ENCODE data around the gene RASSF5. TPM values are rescaled to one million over a fixed set of nuclear protein-coding genes. Genes with fewer than 3 reads are reported as not detected.
A peak's percentile ranks its signal among the peaks of the same experiment; 100 is the strongest.
"Not testable (repeated sequence)": the region's sequence is repeated elsewhere in the genome, so short reads cannot be mapped to it uniquely, and the experiment has no call there.

The RASSF5 gene
- total RNA-seq, 1 donor from 2014 or later = 1.4 TPM

GRCh38 chr1:206477581-206478380 is 29.6 kb upstream of the RASSF5 start:
- Mint-ChIP-seq H3K27me3 (ENCODE audit: low read depth) (no peaks in the 10 kb centered on the region), H3K27ac (ENCODE audit: unreplicated experiment) (peak overlapping the region; percentile 43), H3K36me3 (ENCODE audit: low read depth) (no peaks in the 10 kb centered on the region), H3K4me3 (no peak overlapping the region), H3K4me1 (peaks cover 12% of the 10 kb centered on the region), H3K9me3 (no peaks in the 10 kb centered on the region)
- DNase-seq (ENCODE audit: low read depth, low spot score) = no peak
- TF ChIP-seq, protein P1, sequence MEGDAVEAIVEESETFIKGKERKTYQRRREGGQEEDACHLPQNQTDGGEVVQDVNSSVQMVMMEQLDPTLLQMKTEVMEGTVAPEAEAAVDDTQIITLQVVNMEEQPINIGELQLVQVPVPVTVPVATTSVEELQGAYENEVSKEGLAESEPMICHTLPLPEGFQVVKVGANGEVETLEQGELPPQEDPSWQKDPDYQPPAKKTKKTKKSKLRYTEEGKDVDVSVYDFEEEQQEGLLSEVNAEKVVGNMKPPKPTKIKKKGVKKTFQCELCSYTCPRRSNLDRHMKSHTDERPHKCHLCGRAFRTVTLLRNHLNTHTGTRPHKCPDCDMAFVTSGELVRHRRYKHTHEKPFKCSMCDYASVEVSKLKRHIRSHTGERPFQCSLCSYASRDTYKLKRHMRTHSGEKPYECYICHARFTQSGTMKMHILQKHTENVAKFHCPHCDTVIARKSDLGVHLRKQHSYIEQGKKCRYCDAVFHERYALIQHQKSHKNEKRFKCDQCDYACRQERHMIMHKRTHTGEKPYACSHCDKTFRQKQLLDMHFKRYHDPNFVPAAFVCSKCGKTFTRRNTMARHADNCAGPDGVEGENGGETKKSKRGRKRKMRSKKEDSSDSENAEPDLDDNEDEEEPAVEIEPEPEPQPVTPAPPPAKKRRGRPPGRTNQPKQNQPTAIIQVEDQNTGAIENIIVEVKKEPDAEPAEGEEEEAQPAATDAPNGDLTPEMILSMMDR (conservative IDR thresholded peaks at IDR 0.05) = no peak

- Mint-ChIP-seq H3K27ac (ENCODE audit: unreplicated experiment) (no peak overlapping the region), H3K4me3 (no peak overlapping the region), H3K9me3 (no peaks in the 10 kb centered on the region), H3K4me1 (peaks cover 5% of the 10 kb centered on the region), H3K27me3 (ENCODE audit: low read depth) (no peaks in the 10 kb centered on the region), H3K36me3 (ENCODE audit: low read depth) (no peaks in the 10 kb centered on the region)
- TF ChIP-seq, protein P1 (conservative IDR thresholded peaks at IDR 0.05) = no peak
- no peak for DNase-seq (ENCODE audit: low read depth, low spot score)
Observed at GRCh38 chr1:206478746-206479145, 28.6 kb upstream of the RASSF5 start.

GRCh38 chr1:206479183-206480125 is 27.9 kb upstream of the RASSF5 start:
- DNase-seq (ENCODE audit: low read depth, low spot score) = peak; percentile 70
- TF ChIP-seq, protein P1 (conservative IDR thresholded peaks at IDR 0.05) = peak; percentile 82
- Mint-ChIP-seq H3K9me3 (no peaks in the 10 kb centered on the region), H3K4me3 (peak overlapping the region; percentile 8), H3K36me3 (ENCODE audit: low read depth) (no peaks in the 10 kb centered on the region), H3K27me3 (ENCODE audit: low read depth) (no peaks in the 10 kb centered on the region), H3K4me1 (peaks cover 5% of the 10 kb centered on the region), H3K27ac (ENCODE audit: unreplicated experiment) (no peak overlapping the region)

- no peak for DNase-seq (ENCODE audit: low read depth, low spot score)
- Mint-ChIP-seq H3K36me3 (ENCODE audit: low read depth) (no peaks in the 10 kb centered on the region), H3K4me3 (no peak overlapping the region)
Observed at GRCh38 chr1:206480211-206480610, 27.1 kb upstream of the RASSF5 start.

GRCh38 chr1:206482611-206483010 is 24.7 kb upstream of the RASSF5 start:
- no peaks in the 10 kb centered on the region for H3K9me3 Mint-ChIP-seq
- H3K36me3 Mint-ChIP-seq (ENCODE audit: low read depth) = no peaks in the 10 kb centered on the region
- H3K27me3 Mint-ChIP-seq (ENCODE audit: low read depth) = no peaks in the 10 kb centered on the region
- TF ChIP-seq, protein P1 (conservative IDR thresholded peaks at IDR 0.05) = no peak
- H3K4me3 Mint-ChIP-seq = no peak overlapping the region
- peaks cover 14% of the 10 kb centered on the region for H3K4me1 Mint-ChIP-seq
- H3K27ac Mint-ChIP-seq (ENCODE audit: unreplicated experiment) = no peak overlapping the region
- DNase-seq (ENCODE audit: low read depth, low spot score) = no peak

More at GRCh38 chr1:206480211-206480610, 27.1 kb upstream of the RASSF5 start:
- Mint-ChIP-seq H3K27ac (ENCODE audit: unreplicated experiment) (no peak overlapping the region), H3K27me3 (ENCODE audit: low read depth) (no peaks in the 10 kb centered on the region), H3K4me1 (peaks cover 5% of the 10 kb centered on the region), H3K9me3 (no peaks in the 10 kb centered on the region)
- TF ChIP-seq, protein P1 (conservative IDR thresholded peaks at IDR 0.05) = no peak

DNA sequence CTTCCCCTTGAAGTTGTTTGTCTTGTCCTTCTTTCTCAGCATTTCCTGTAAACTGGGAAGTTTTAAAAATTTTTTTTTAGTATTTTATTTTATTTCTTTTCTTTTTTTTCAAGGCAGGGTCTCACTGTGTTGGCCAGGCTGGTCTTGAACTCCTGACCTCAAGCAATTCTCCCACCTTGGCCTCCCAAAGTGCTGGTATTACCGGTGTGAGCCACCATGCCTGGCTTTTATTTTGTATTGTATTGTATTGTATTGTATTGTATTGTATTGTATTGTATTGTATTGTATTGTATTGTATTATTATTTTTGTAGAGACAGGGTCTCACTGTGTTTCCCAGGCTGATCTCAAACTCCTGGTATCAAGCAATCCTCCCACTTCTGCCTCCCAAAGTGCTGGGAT is 23.5 kb upstream of the RASSF5 start:
- DNase-seq (ENCODE audit: low read depth, low spot score); H3K27me3 Mint-ChIP-seq (ENCODE audit: low read depth); H3K27ac Mint-ChIP-seq (ENCODE audit: unreplicated experiment): not testable (repeated sequence)

More for the DNA sequence above, 23.5 kb upstream of the RASSF5 start:
- not testable (repeated sequence) for H3K36me3 Mint-ChIP-seq (ENCODE audit: low read depth); H3K9me3 Mint-ChIP-seq; H3K4me3 Mint-ChIP-seq
- H3K4me1 Mint-ChIP-seq = peaks cover 19% of the 10 kb centered on the region

Data from neural crest cell (in vitro differentiated cells).